ENCODE data around the gene TFEB.

- TF ChIP-seq CTCF (IDR thresholded peaks at IDR 0.05) (no peak), POLR2A (IDR thresholded peaks at IDR 0.05) (no peak)
These were observed 35.1 kb upstream of the TFEB start for GRCh38 chr6:41770381-41771057.

All from ovary (tissue), 3 donors.